Activated CD8-positive, alpha-beta T cell treated with anti-CD3 and anti-CD28 coated beads for 36 hours (primary cell): ENCODE data around the gene AIF1L. TPM values are rescaled to one million over a fixed set of nuclear protein-coding genes. Genes with fewer than 3 reads are reported as not detected.

Experiments
- ATAC-seq: fragments of 200-7000 bp; cut with Tn5 transposase; one replicate; pipeline ENCODE4 v1.10.0; 2021; ENCODE audit warnings: mild to moderate bottlenecking, moderate library complexity
- CTCF ChIA-PET: fragments of 350-600 bp; sonication (Branson Sonifier 250); formaldehyde crosslinking; loops from one replicate; lab custom pipeline; 2021; ENCODE audit warnings: antibody characterized with exemption; lab: Charles Lee
- POLR2A ChIA-PET: fragments of 350-600 bp; sonication (Branson Sonifier 250); formaldehyde crosslinking; loops from one replicate; lab custom pipeline; 2021; ENCODE audit warnings: antibody characterized with exemption; lab: Charles Lee
- DNase-seq: peaks from one replicate; pipeline ENCODE4 v3.0.0-alpha.2; 2020
- H3K27ac Mint-ChIP-seq: one replicate; pipeline ENCODE4 v1.8.0; 2021; ENCODE audit warnings: mild to moderate bottlenecking, mixed read lengths
- H3K27me3 Mint-ChIP-seq: one replicate; pipeline ENCODE4 v1.8.0; 2021; ENCODE audit warnings: mixed read lengths
- H3K36me3 Mint-ChIP-seq: one replicate; pipeline ENCODE4 v1.8.0; 2021; ENCODE audit warnings: low read depth, mixed read lengths
- H3K4me1 Mint-ChIP-seq: one replicate; pipeline ENCODE4 v1.8.0; 2021; ENCODE audit warnings: low read depth, mixed read lengths
- H3K4me3 Mint-ChIP-seq: one replicate; pipeline ENCODE4 v1.8.0; 2021; ENCODE audit warnings: mild to moderate bottlenecking, moderate library complexity, mixed read lengths
- H3K9me3 Mint-ChIP-seq: one replicate; pipeline ENCODE4 v1.8.0; 2021; ENCODE audit warnings: mixed read lengths
- CTCF ChIP-seq: fragments of 200-600 bp; IDR thresholded peaks from one replicate; pipeline ENCODE4 v1.8.0; 2022; ENCODE audit warnings: antibody characterized with exemption, mild to moderate bottlenecking
- intact Hi-C: fragments of 100-400 bp; cut with micrococcal nuclease; formaldehyde crosslinking; loops from one replicate; pipeline ENCODE4 v1.10.0; 2022
- total RNA-seq, 2 experiments: library from RNA; stranded (reverse); gene quantifications; one replicate each; pipeline ENCODE4 v1.2.3, GENCODE V29; 2021

AIF1L gene
- total RNA-seq, 2 experiments from 2014 or later = 0.72 to 1.9 TPM

- no peak overlapping the region for H3K27ac Mint-ChIP-seq
- H3K4me3 Mint-ChIP-seq = no peak overlapping the region
- no peaks in the 10 kb centered on the region for H3K9me3 Mint-ChIP-seq
- CTCF ChIA-PET = interaction anchor here (1.3 kb wide), 1 partner anchor 171 kb away, joined by 3 read pairs; no protein-coding TSS in a partner anchor
- H3K27me3 Mint-ChIP-seq = no peaks in the 10 kb centered on the region
- POLR2A ChIA-PET = interaction anchor here (1.7 kb wide), 1 partner anchor 40 kb away, joined by 5 read pairs; the partner anchor contains the start of gene NUP214
- intact Hi-C loops = no loop called here
- no peak for TF ChIP-seq CTCF
- ATAC-seq = no peak
- peaks cover 4% of the 10 kb centered on the region for H3K4me1 Mint-ChIP-seq
- peaks cover 50% of the 10 kb centered on the region for H3K36me3 Mint-ChIP-seq
- no peak for DNase-seq
Measured at GRCh38 chr9:131165523-131165922, 69.2 kb downstream of the AIF1L start.

- no peaks in the 10 kb centered on the region for H3K27me3 Mint-ChIP-seq
- no peak for ATAC-seq
- no peak overlapping the region for H3K4me3 Mint-ChIP-seq
- no peak for TF ChIP-seq CTCF
- H3K36me3 Mint-ChIP-seq = peaks cover 53% of the 10 kb centered on the region
- intact Hi-C loops = no loop called here
- DNase-seq = no peak
- H3K27ac Mint-ChIP-seq = no peak overlapping the region
- peaks cover 4% of the 10 kb centered on the region for H3K4me1 Mint-ChIP-seq
- peaks cover 2% of the 10 kb centered on the region for H3K9me3 Mint-ChIP-seq
- CTCF ChIA-PET = interaction anchor here (1.4 to 5.4 kb wide), 3 partner anchors 13 to 182 kb away, joined by 5 to 45 read pairs (median 6); no protein-coding TSS in a partner anchor
- POLR2A ChIA-PET = no interaction called here
Measured at GRCh38 chr9:131167146-131167692, 70.9 kb downstream of the AIF1L start.

- intact Hi-C loops = no loop called here
- no peak overlapping the region for H3K4me3 Mint-ChIP-seq
- ChIA-PET CTCF (interaction anchor here (1.4 to 5.4 kb wide), 3 partner anchors 13 to 182 kb away, joined by 5 to 45 read pairs (median 6); no protein-coding TSS in a partner anchor), POLR2A (no interaction called here)
- ATAC-seq = no peak
- no peak for TF ChIP-seq CTCF
- no peak for DNase-seq
- peaks cover 55% of the 10 kb centered on the region for H3K36me3 Mint-ChIP-seq
- H3K27me3 Mint-ChIP-seq = no peaks in the 10 kb centered on the region
- no peak overlapping the region for H3K27ac Mint-ChIP-seq
- H3K9me3 Mint-ChIP-seq = peaks cover 2% of the 10 kb centered on the region
- H3K4me1 Mint-ChIP-seq = peaks cover 4% of the 10 kb centered on the region
Measured at GRCh38 chr9:131167936-131168335, 71.6 kb downstream of the AIF1L start.

- ChIA-PET CTCF (interaction anchor here (1.4 to 5.4 kb wide), 2 partner anchors 11 to 20 kb away, joined by 3 to 45 read pairs; no protein-coding TSS in a partner anchor), POLR2A (no interaction called here)
- Mint-ChIP-seq H3K4me1 (peaks cover 4% of the 10 kb centered on the region), H3K27ac (peak overlapping the region; percentile 34), H3K36me3 (peaks cover 48% of the 10 kb centered on the region), H3K9me3 (peaks cover 2% of the 10 kb centered on the region), H3K4me3 (no peak overlapping the region), H3K27me3 (no peaks in the 10 kb centered on the region)
- DNase-seq (no peak), ATAC-seq (no peak)
- intact Hi-C loops = no loop called here
- TF ChIP-seq CTCF = no peak
Measured at GRCh38 chr9:131169563-131170240, 73.4 kb downstream of the AIF1L start.

Other genes with a start within 250 kb of the AIF1L start
- gene QRFP, start 199.7 kb upstream of the AIF1L start, total RNA-seq = not detected
- not detected for gene FIBCD1, start 157.3 kb upstream of the AIF1L start, total RNA-seq
- gene LAMC3, start 87.4 kb upstream of the AIF1L start, total RNA-seq = under 1 TPM; 0.09 to 0.43 TPM
- 10 to 100 TPM; 57.6 to 58.3 TPM for gene NUP214, start 29.1 kb downstream of the AIF1L start, total RNA-seq
- 10 to 100 TPM; 36.2 to 39.8 TPM for gene FAM78A, start 180.0 kb downstream of the AIF1L start, total RNA-seq
- gene PLPP7, start 193.2 kb downstream of the AIF1L start, total RNA-seq = under 1 TPM in 1 of 2 experiments, not detected in 1; 0.11 TPM